Neutrophil (primary cell): ENCODE results near the gene ARRDC3.
"Not testable (repeated sequence)": the region's sequence is repeated elsewhere in the genome, so short reads cannot be mapped to it uniquely, and the experiment has no call there.

ENCODE experiments used
- H3K27ac ChIP-seq: fragments of 200-600 bp; sonication (generic); 2 replicates; pipeline ENCODE4 v1.5.1; 2016; ENCODE audit warnings: mild to moderate bottlenecking, moderate library complexity
- H3K27me3 ChIP-seq: fragments of 200-600 bp; sonication (generic); 2 replicates; pipeline ENCODE4 v1.6.0; 2016; ENCODE audit warnings: mild to moderate bottlenecking
- H3K36me3 ChIP-seq: fragments of 200-600 bp; sonication (generic); 2 replicates; pipeline ENCODE4 v1.5.1; 2017
- H3K4me1 ChIP-seq, 2 experiments: fragments of 200-600 bp in 1 of 2; sonication (generic) in 1 of 2; 1 replicate in 1 of 2; 2 replicates in 1 of 2; pipeline versions ENCODE4 v1.5.1 to v1.6.1; 2013 to 2016; ENCODE audit warnings: low read depth in 1 of 2, low read length in 1 of 2, mild to moderate bottlenecking in 1 of 2, moderate library complexity in 1 of 2; ENCODE audit not compliant: control insufficient read depth in 1 of 2, insufficient read depth in 1 of 2
- H3K4me3 ChIP-seq, 2 experiments: fragments of 200-600 bp in 1 of 2; sonication (generic) in 1 of 2; 1 replicate in 1 of 2; 2 replicates in 1 of 2; pipeline ENCODE4 v1.5.1; 2013 to 2016; ENCODE audit warnings: low read depth in 1 of 2, low read length in 1 of 2, mild to moderate bottlenecking in 1 of 2, moderate library complexity in 1 of 2
- H3K9me3 ChIP-seq: fragments of 200-600 bp; sonication (generic); 2 replicates; pipeline ENCODE4 v1.5.1; 2016
- CTCF ChIP-seq: fragments of 200-600 bp; sonication (generic); IDR thresholded peaks from 2 replicates; pipeline ENCODE4 v1.5.1; 2016; ENCODE audit warnings: antibody characterized with exemption

ARRDC3 gene

GRCh38 chr5:91357806-91358205, 25.3 kb downstream of the ARRDC3 start:
- no peaks in the 10 kb centered on the region for H3K9me3 ChIP-seq
- peaks cover 17 to 22% of the 10 kb centered on the region in 2 experiments for H3K4me1 ChIP-seq
- no peaks in the 10 kb centered on the region for H3K36me3 ChIP-seq
- H3K4me3 ChIP-seq, result no peak overlapping the region
- no peak for TF ChIP-seq CTCF
- H3K27ac ChIP-seq, result no peak overlapping the region
- H3K27me3 ChIP-seq, result peaks cover 4% of the 10 kb centered on the region

GRCh38 chr5:91357012-91357634, 26.0 kb downstream of the ARRDC3 start:
- TF ChIP-seq CTCF, result no peak
- no peaks in the 10 kb centered on the region for H3K9me3 ChIP-seq
- H3K27ac ChIP-seq, result no peak overlapping the region
- H3K27me3 ChIP-seq, result peaks cover 4% of the 10 kb centered on the region
- H3K4me3 ChIP-seq, result no peak overlapping the region
- no peaks in the 10 kb centered on the region for H3K36me3 ChIP-seq
- H3K4me1 ChIP-seq, result peaks cover 17 to 22% of the 10 kb centered on the region in 2 experiments

- H3K27ac ChIP-seq, result peak overlapping the region; percentile 86
- not testable (repeated sequence) for H3K9me3 ChIP-seq, H3K4me3 ChIP-seq, H3K27me3 ChIP-seq, H3K36me3 ChIP-seq
- H3K4me1 ChIP-seq, result peaks cover 17 to 22% of the 10 kb centered on the region in 2 experiments
These were observed 28.2 kb downstream of the ARRDC3 start for GRCh38 chr5:91354867-91355266.

GRCh38 chr5:91352831-91353695, 30.1 kb downstream of the ARRDC3 start:
- no peak overlapping the region for H3K4me3 ChIP-seq
- peaks cover 17 to 22% of the 10 kb centered on the region in 2 experiments for H3K4me1 ChIP-seq
- H3K9me3 ChIP-seq, result no peaks in the 10 kb centered on the region
- TF ChIP-seq CTCF, result no peak
- H3K27me3 ChIP-seq, result peaks cover 4% of the 10 kb centered on the region
- H3K27ac ChIP-seq, result no peak overlapping the region
- no peaks in the 10 kb centered on the region for H3K36me3 ChIP-seq

GRCh38 chr5:91345461-91345860, 37.7 kb downstream of the ARRDC3 start:
- H3K27me3 ChIP-seq, result no peaks in the 10 kb centered on the region
- no peak overlapping the region for H3K4me3 ChIP-seq
- no peaks in the 10 kb centered on the region for H3K9me3 ChIP-seq
- H3K36me3 ChIP-seq, result no peaks in the 10 kb centered on the region
- no peak overlapping the region for H3K27ac ChIP-seq
- no peaks in the 10 kb centered on the region for H3K4me1 ChIP-seq
- no peak for TF ChIP-seq CTCF

- H3K9me3 ChIP-seq, H3K36me3 ChIP-seq, H3K4me1 ChIP-seq: not testable (repeated sequence)
These were observed 38.4 kb downstream of the ARRDC3 start for GRCh38 chr5:91344661-91345200.

More at GRCh38 chr5:91344661-91345200, 38.4 kb downstream of the ARRDC3 start:
- not testable (repeated sequence) for H3K4me3 ChIP-seq, H3K27ac ChIP-seq, H3K27me3 ChIP-seq
